Epithelial cell of esophagus (primary cell): Measurements from ENCODE around the gene TCF7L2.

Source experiments
- DNase-seq: peaks from one replicate; pipeline ENCODE4 v3.0.0; 2010; ENCODE audit warnings: low read depth
- H3K4me3 ChIP-seq: 2 replicates; pipeline ENCODE4 v1.5.1; 2011; ENCODE audit warnings: mild to moderate bottlenecking, low read length, control low read depth
- CTCF ChIP-seq: IDR thresholded peaks from 2 replicates; pipeline ENCODE4 v1.5.1; 2011; ENCODE audit warnings: low read depth, mild to moderate bottlenecking, low read length, control low read depth, inconsistent platforms; ENCODE audit not compliant: insufficient read depth; ENCODE audit errors: missing control alignments

The TCF7L2 gene

GRCh38 chr10:113019692-113020474 lies 69.8 kb downstream of the TCF7L2 start:
- no peak overlapping the region for H3K4me3 ChIP-seq
- no peak for TF ChIP-seq CTCF
- DNase-seq = no peak

DNA sequence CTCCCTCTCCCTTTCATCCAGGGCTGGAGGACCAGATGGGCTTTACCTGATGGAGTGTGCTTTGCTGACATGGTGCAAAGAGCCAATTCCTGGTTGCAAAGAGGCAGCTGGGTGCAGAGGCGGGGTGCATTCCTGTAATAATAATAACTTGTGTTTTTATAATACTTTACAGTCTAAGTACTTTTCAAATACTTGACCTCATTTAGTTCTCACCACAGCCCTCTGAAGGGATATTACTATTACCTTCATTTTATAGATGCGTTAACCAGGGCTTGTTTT lies 70.4 kb downstream of the TCF7L2 start:
- no peak overlapping the region for H3K4me3 ChIP-seq
- no peak for TF ChIP-seq CTCF
- DNase-seq = no peak

- H3K4me3 ChIP-seq = no peak overlapping the region
- no peak for TF ChIP-seq CTCF
- DNase-seq = no peak
Observed at GRCh38 chr10:113020838-113021237, 70.8 kb downstream of the TCF7L2 start.

DNA sequence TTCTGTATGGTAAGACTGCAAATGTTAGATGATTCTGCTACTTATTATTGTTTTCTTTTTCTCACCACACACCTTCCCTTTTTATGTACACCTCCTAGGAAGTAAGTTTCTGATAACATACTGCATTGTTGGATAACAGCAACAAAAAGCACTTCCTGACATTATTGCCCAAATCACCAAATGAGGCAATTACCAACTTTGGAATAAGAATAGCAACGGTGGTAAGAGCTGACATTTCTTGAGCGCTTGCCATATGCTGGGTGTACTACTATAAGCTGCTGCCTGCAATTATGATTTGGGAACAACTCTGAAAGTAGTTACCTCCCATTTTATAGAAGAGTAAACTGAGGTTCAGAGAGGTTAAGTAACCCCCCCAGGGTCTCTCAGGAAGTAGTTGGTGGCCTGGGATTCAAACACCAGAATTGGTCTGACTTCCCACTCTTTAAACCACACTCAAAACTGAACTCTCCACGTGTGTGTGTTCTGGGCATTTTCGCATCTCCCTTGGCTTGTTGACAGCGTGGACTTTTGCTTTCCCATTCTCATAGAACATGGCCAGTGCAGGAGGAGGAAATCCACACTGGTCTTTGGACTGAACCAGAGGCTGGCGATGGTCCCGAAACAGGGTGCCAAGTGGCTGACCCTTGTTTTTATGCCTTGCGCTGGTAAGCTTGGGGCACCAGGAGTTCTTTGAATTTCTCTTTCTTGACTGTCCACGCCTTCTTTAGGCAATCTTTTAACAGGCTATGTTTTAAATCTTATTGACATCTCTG lies 71.4 kb downstream of the TCF7L2 start:
- no peak for DNase-seq
- H3K4me3 ChIP-seq = no peak overlapping the region
- no peak for TF ChIP-seq CTCF

DNA sequence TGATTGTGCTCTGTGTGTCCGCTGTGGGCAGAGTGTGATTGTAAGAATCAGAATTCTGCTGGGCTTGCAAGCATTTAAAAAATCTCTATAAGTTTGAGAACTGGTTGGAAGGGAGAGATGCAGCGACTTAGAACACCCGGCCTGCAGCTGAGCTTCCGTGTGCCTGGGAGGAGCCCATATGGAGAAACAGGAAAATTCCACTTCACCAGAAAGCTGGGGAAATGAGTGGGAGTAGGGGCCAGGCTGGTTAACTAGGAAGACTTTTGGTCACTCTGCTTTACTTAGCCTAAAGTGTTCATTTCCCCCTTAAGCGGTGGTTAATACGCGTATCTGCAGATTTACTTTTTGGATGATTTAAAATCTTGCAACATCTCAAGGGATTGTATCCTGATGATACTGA lies 72.2 kb downstream of the TCF7L2 start:
- H3K4me3 ChIP-seq = no peak overlapping the region
- TF ChIP-seq CTCF = no peak
- no peak for DNase-seq

DNA sequence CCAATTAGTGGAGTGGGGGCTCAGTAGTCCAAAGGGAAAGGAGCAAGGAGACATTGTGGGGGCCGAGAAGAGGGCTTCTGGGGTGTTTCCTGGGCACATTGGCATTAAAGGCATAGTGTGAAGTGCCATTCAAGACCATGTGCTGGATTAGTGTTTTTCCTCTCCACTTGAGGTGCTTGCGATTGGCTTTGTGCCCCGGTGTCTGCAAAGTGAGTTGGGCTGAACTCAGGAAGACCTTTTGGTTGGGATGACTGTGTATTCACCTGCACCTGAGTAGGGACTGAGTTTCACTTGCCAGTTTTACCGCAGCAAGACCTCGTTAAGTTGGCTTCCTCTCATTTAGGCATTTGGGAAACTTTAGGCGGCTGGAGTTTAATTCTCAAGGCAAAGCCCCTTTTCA lies 73.0 kb downstream of the TCF7L2 start:
- no peak overlapping the region for H3K4me3 ChIP-seq
- DNase-seq = no peak
- no peak for TF ChIP-seq CTCF
